K562 (cell line): ENCODE results near the gene MYO3B. TPM values are rescaled to one million over a fixed set of nuclear protein-coding genes. Genes with fewer than 3 reads are reported as not detected.

Experiments used
- ARID1B ChIP-seq: fragments of 450-650 bp; IDR thresholded peaks from 2 replicates; pipeline ENCODE4 v1.6.1; 2016; ENCODE audit warnings: antibody characterized with exemption, mild to moderate bottlenecking, inconsistent platforms
- BHLHE40 ChIP-seq: IDR thresholded peaks from 2 replicates; pipeline ENCODE4 v1.6.1; 2011; ENCODE audit warnings: low read length, improper control_type of control experiment
- EP300 ChIP-seq: IDR thresholded peaks from 2 replicates; pipeline ENCODE4 v1.6.1; 2012; ENCODE audit warnings: low read length, improper control_type of control experiment
- KLF16 ChIP-seq: IDR thresholded peaks from 2 replicates; pipeline ENCODE4 v1.6.1; 2016; ENCODE audit warnings: antibody characterized with exemption
- MEF2A ChIP-seq: IDR thresholded peaks from 2 replicates; pipeline ENCODE4 v1.6.1; 2011; ENCODE audit warnings: low read depth, mild to moderate bottlenecking, low read length, moderate library complexity; ENCODE audit not compliant: control insufficient read depth
- MEF2D ChIP-seq: conservative IDR thresholded peaks from 2 replicates; pipeline ENCODE4 v1.6.1; 2016; ENCODE audit warnings: low read depth, missing genetic modification characterization, missing compliant biosample characterization
- NFE2 ChIP-seq: IDR thresholded peaks from 2 replicates; pipeline ENCODE4 v1.6.1; 2014; ENCODE audit warnings: antibody characterized with exemption, low read depth
- POLR2AphosphoS5 ChIP-seq: IDR thresholded peaks from 2 replicates; pipeline ENCODE4 v1.6.1; 2011; ENCODE audit warnings: mild to moderate bottlenecking, low read depth, low read length, moderate library complexity; ENCODE audit not compliant: control insufficient read depth, insufficient read depth
- RHOXF2B ChIP-seq: fragments of 250-450 bp; sonication (Bioruptor Pico); conservative IDR thresholded peaks from 2 replicates; pipeline ENCODE4 v1.5.1; 2021
- SMARCA4 ChIP-seq: fragments of 450-650 bp; IDR thresholded peaks from 2 replicates; pipeline ENCODE4 v1.6.1; 2016
- ZNF324 ChIP-seq: fragments of 250-450 bp; sonication (Bioruptor Pico); IDR thresholded peaks from 2 replicates; pipeline ENCODE4 v1.4.0; 2020; ENCODE audit warnings: mild to moderate bottlenecking
- ZNF586 ChIP-seq: fragments of 450-650 bp; formaldehyde crosslinking; conservative IDR thresholded peaks from 2 replicates; pipeline ENCODE4 v1.4.0; 2020; ENCODE audit warnings: mild to moderate bottlenecking, moderate library complexity
- polyA plus RNA-seq, 8 experiments: library from polyadenylated mRNA; depleted of rRNA in 4 of 8; stranded (reverse) in 5 of 8; unstranded in 3 of 8; fragments of >200 nt; fragmentation: Nextera tagmentation in 2 of 8; fragmentation: Illumina TruSeq in 1 of 8; extraction: Ambion mirVana in 2 of 8; extraction: Trizol in 1 of 8; gene quantifications; 2 replicates each; pipeline versions ENCODE4 v1.2.1 to v1.2.3, GENCODE V29; 2011 to 2014; ENCODE audit warnings: inconsistent platforms in 1 of 8, missing spikeins in 1 of 8
- total RNA-seq, 7 experiments: library from RNA; depleted of rRNA in 6 of 7; stranded (reverse); fragments of >200 nt in 6 of 7; fragmentation: Illumina TruSeq in 2 of 7; extraction: Trizol in 2 of 7; gene quantifications; 2 replicates each; pipeline versions ENCODE4 v1.2.1 to v1.2.3, GENCODE V29; 2011 to 2021; ENCODE audit warnings: low replicate concordance in 1 of 7
- TF ChIP-seq, protein P1 (sequence below): fragments of 250-450 bp; sonication (Bioruptor Pico); IDR thresholded peaks from 2 replicates; pipeline ENCODE4 v1.4.0; 2020; ENCODE audit warnings: mild to moderate bottlenecking, moderate library complexity, borderline replicate concordance
- TF ChIP-seq, protein P2 (sequence below): sonication (generic); IDR thresholded peaks from 2 replicates; pipeline ENCODE4 v1.6.1; 2016

Gene MYO3B
- total and polyA plus RNA-seq, 9 of the 15 experiments (the other 6 are each of a cell fraction or from before 2014, with no cell fraction given), result 2.7 to 6.5 (median 3.6) TPM

DNA sequence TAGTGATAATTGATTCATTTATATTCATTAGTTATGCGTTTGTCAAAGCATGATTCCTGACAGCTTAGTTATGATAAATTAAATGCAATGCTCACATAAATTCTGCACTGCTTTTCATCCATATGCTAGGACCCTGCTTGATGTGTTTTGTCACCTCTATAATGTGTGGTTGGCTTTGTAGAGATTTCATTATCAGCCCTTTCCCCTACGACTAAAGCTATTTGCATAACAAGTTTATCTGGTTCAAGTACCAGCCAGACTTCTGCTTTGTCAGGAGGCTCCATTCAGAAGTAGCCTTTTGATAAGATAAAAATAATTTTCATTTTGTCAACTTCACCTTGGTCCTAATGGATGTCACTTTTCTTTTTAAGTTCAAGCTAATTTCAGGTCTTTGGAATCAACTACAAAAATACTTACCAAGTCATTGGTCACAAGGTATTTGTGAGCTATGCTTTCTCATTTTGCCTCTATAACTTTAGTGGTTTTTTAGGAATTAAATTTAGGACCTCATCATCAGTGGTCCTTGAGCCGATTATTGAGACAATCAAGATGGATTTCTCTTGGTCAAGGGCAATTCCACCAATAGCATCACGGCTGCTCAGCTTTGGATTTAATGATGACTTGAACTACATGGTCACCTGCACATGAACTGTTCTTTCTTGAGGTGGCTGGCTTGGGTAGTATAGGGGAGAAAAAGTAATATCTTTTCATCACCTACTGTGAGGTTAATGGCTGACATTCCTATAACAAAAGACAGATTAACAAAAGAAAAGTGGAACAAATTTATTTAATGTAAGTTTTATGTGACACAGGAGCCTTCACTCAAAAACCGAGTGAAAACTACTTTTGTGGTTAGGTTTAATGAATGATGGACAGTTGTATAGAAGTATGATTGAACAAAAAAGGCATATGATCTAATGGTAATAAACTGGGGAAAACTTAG lies 162.1 kb downstream of the MYO3B start (continued):
- TF ChIP-seq, protein P1, sequence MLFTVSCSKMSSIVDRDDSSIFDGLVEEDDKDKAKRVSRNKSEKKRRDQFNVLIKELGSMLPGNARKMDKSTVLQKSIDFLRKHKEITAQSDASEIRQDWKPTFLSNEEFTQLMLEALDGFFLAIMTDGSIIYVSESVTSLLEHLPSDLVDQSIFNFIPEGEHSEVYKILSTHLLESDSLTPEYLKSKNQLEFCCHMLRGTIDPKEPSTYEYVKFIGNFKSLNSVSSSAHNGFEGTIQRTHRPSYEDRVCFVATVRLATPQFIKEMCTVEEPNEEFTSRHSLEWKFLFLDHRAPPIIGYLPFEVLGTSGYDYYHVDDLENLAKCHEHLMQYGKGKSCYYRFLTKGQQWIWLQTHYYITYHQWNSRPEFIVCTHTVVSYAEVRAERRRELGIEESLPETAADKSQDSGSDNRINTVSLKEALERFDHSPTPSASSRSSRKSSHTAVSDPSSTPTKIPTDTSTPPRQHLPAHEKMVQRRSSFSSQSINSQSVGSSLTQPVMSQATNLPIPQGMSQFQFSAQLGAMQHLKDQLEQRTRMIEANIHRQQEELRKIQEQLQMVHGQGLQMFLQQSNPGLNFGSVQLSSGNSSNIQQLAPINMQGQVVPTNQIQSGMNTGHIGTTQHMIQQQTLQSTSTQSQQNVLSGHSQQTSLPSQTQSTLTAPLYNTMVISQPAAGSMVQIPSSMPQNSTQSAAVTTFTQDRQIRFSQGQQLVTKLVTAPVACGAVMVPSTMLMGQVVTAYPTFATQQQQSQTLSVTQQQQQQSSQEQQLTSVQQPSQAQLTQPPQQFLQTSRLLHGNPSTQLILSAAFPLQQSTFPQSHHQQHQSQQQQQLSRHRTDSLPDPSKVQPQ, result 0 out of 2 replicates have a peak, but pooled peaks have one; percentile 13
- TF ChIP-seq, protein P2, sequence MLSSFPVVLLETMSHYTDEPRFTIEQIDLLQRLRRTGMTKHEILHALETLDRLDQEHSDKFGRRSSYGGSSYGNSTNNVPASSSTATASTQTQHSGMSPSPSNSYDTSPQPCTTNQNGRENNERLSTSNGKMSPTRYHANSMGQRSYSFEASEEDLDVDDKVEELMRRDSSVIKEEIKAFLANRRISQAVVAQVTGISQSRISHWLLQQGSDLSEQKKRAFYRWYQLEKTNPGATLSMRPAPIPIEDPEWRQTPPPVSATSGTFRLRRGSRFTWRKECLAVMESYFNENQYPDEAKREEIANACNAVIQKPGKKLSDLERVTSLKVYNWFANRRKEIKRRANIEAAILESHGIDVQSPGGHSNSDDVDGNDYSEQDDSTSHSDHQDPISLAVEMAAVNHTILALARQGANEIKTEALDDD, result peak; percentile 77
- TF ChIP-seq BHLHE40 (no peak), RHOXF2B (CRISPR knock-in tag) (no peak), NFE2 (peak; percentile 44; the same call in 1 of the 2 replicates), MEF2D (0 out of 2 replicates have a peak, but pooled peaks have one; percentile 36), EP300 (peak; percentile 62; the same call in 1 of the 2 replicates), SMARCA4 (peak; percentile 68), KLF16 (peak; percentile 69; the same call in 1 of the 2 replicates), ZNF324 (CRISPR knock-in tag) (0 out of 2 replicates have a peak, but pooled peaks have one; percentile 16), POLR2AphosphoS5 (peak; percentile 36; the same call in 1 of the 2 replicates), ARID1B (peak; percentile 85), ZNF586 (no peak), MEF2A (no peak)
